Stimulated activated CD4-positive, alpha-beta T cell treated with anti-CD3 and anti-CD28 coated beads, Interleukin-1b, Interleukin-23, amount 100 ng/mL, for 1 hour (primary cell): ENCODE data around the gene MYF6.

Experiments
- DNase-seq, 2 donors: peaks; one replicate each; pipeline ENCODE4 v3.0.0-alpha.2; 2020; ENCODE audit warnings: low read depth in 2 of 2

MYF6 gene

GRCh38 chr12:80756875-80757274, 49.4 kb downstream of the MYF6 start:
- DNase-seq = no peak
